GM18505 (cell line): ENCODE results near the gene ACTN1.

ENCODE experiments used
- ATAC-seq: cut with Tn5 transposase; IDR thresholded peaks from one replicate; pipeline ENCODE4 v1.9.1; 2021; ENCODE audit not compliant: unreplicated experiment
- POLR2A ChIP-seq: IDR thresholded peaks from 4 replicates; pipeline ENCODE4 v1.6.1; 2011; ENCODE audit warnings: borderline replicate concordance; ENCODE audit not compliant: insufficient read depth, insufficient read length; ENCODE audit errors: extremely low read depth

The ACTN1 gene

DNA sequence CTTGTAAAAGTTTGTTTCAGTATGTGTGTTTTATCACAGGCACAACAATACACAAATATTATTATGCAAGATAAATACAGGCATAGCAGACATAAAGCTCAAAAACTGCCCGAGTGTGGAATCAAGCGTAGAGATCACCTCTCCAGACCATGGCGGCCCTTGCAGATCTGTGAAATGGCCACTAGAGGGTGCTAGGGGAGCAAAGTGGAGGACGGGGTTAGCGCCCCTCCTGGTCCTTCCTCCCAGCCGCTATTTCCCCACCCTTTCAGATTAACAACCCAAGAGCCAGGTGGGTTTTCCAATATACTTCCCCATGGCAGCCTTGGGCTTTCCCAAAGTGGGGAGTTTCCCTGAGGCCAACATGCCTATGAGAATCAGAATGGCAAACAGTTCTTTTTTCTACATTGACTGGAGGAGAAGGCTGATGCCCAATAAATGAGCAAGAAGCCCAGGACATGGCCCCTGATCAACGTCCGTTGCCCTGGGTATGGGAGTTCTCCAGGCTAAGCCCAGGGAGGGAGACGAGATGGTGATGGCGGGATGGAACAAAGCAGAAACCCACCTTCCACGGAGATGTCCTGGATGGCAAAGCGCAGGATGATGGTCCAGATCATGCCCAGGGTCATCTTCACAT lies 67.4 kb downstream of the ACTN1 start:
- ATAC-seq, result no peak
- TF ChIP-seq POLR2A, result no peak

- ATAC-seq, result no peak
- TF ChIP-seq POLR2A, result no peak
These were observed 68.6 kb downstream of the ACTN1 start for GRCh38 chr14:68910540-68910939.

DNA sequence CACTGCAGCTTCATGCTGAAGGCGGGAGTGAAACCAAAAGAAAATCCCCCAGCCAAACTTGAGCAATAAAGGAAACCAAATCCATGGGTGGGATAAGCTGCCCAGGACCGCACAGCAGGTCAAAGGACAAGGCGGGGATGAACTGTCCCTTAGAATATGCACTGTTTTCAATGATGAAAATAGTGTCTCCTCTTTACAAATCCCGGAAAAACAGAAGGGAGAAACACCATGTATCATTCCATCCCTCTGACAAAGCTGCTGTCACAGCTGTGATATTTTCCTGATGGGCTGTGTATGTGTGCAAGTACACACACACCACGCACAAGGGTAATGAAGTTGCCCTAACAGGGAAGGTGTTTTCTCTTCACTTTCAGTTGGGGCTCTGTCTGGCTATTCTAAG lies 70.3 kb downstream of the ACTN1 start:
- TF ChIP-seq POLR2A, result no peak
- no peak for ATAC-seq

DNA sequence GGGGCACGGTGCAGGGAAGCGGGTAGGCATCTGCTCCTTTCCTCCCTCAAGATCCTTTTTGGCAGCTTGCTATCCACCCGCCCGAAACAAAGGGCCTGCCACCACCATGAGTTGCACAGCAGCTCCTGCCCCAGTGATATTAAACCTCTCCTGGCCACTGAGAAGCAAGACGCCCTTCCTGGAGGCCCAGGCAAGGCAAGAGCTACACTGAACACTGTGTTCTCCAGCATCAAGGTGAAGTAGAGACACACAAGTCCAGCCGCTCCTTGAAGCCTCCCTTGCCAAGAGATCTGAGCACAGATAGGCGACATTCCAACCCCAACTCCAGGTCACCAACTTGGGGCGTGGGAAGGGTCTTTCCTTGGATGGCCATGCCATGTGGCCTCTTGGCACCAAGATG lies 70.9 kb downstream of the ACTN1 start:
- no peak for ATAC-seq
- TF ChIP-seq POLR2A, result no peak

DNA sequence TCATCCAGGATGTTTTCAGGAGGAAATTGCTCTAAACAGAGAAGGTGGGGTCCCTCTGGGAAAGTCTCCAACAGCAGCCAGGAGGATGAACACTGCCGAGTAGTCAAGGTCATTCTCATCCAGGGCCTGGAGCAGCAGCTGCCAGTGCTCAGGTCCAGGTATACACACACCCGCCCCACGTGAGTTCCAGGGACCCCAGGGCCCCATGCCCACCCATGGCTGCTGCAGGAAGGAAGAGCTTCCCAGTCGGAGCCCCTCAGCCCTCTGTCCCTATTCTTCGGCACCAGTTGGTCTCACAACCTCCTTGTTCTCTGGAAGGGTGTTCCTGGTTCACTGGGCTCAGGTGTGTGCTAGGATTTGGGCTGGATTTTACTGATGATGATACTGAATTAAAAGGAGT lies 72.7 kb downstream of the ACTN1 start:
- no peak for TF ChIP-seq POLR2A
- no peak for ATAC-seq

- TF ChIP-seq POLR2A, result no peak
- ATAC-seq, result no peak
These were observed 73.8 kb downstream of the ACTN1 start for GRCh38 chr14:68905107-68905895.

DNA sequence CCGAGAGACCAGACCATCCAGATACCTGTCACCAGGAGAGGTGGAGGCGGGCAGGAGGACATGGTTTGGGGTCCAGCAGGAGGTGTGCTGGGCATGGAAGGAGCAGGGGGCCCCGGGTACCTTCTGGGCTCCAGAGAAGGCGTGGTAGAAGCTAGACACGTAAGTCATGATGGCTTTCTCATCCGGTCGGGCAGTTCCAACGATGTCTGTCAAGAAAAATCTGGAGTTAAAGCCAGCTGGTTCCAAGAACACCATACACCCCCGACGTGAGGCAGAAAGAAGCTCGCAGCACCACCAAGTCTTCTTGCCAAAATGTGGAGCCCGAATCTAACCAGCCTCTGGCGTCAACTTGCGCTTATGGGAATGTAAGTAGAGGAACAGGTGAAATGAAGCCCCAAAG lies 76.7 kb downstream of the ACTN1 start:
- no peak for TF ChIP-seq POLR2A
- no peak for ATAC-seq

- ATAC-seq, result no peak
- TF ChIP-seq POLR2A, result no peak
These were observed 80.0 kb downstream of the ACTN1 start for GRCh38 chr14:68899033-68899603.

- no peak for ATAC-seq
- no peak for TF ChIP-seq POLR2A
These were observed 80.7 kb downstream of the ACTN1 start for GRCh38 chr14:68898248-68899032.

DNA sequence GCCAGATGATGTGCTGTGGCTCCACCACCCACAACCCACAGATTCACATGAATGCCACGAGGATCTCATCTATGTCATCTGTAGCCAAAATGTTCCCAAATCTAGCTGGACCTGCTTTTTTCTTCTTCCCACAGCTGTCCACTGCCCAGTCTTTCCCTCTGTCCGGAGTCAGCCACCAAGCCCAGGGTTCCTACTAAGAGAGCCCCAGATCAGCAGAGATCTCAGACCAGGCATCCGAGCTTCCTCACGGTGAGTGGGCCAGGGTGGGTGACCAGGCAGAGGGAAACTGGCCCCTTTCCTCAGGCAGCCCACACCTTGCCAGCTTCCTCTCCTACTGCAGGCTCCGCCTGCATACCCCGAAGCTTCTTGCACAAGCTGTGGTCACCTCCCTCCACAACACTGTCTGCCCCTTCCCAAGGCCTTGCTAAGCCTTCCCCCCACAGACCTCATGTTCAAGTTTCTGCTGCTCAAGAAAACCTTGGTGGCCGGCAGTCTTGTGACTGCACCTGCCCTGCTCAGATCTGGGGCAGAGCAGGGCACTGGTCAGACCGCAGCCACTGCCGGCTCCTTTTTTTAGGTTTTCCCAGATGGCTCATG lies 81.4 kb downstream of the ACTN1 start:
- TF ChIP-seq POLR2A, result no peak
- ATAC-seq, result no peak

DNA sequence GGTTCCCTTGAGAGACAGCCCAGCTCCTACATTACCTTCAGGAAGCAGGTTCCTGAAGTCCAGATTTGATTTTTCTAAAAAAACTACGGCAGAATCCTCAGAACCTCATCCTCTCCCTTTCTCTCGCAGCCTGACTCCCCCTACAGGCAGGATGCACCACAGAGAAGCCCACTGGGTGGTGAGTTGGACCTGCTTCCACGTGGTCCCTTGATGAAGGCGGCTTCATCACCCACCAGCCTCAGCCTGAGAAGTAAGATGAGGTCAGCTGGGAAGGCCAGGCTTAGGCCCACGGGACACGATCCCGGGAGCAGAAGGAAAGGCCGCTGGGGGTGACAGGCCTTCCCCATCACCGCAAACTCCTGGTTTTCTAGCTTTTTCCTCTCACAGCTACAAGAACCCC lies 83.0 kb downstream of the ACTN1 start:
- no peak for TF ChIP-seq POLR2A
- ATAC-seq, result no peak

- ATAC-seq, result no peak
- no peak for TF ChIP-seq POLR2A
These were observed 84.0 kb downstream of the ACTN1 start for GRCh38 chr14:68894802-68895703.

DNA sequence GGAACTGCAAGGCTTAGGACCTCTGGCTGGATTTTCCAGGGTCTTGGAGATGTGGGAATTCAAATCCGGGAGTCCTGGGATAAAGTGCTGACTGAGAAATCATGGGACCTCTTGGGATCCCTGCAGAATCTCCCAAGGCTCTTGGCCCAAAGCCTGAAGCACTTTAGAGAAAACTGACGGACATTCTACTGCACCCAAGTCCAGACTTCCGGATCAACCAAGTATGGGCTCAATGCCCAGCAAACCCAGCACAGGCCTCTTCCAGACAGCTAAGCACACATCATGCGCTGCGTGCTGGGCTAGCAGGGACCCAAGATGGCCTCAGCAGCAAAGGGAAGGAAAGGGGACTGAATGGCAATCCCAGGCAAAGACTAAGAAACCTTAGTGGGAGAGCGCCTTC lies 85.0 kb downstream of the ACTN1 start:
- TF ChIP-seq POLR2A, result no peak

GRCh38 chr14:68893566-68893965 lies 85.5 kb downstream of the ACTN1 start:
- TF ChIP-seq POLR2A, result no peak
- ATAC-seq, result no peak

More for the DNA sequence above, 85.0 kb downstream of the ACTN1 start:
- ATAC-seq, result no peak
